Measurements from ENCODE around the gene IPO11. TPM values are rescaled to one million over a fixed set of nuclear protein-coding genes. Genes with fewer than 3 reads are reported as not detected.

Gene IPO11
- total RNA-seq, 4 donors from 2014 or later = 12.0 to 23.7 (median 20.8) TPM

DNA sequence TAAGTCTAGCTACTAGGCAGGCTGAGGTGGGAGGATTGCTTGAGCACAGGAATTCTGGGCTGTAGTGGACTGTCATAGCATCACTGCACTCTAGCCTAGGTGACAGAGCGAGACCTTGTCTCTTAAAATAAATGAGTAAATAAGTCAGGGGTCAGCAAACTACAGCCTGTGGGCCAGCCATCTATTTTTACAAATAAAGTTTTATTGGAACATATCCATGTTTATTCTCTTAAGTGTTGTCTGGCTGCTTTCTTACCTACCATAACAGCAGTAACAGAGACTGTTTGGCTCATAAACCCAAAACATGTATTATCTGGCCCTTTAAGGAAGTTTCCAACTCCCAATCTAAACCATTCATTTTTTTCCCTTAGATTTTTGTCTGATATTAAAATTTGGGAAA lies 38.5 kb upstream of the IPO11 start:
- DNase-seq (ENCODE audit: low spot score in 2 of 2) = no peak
- no peaks in the 10 kb centered on the region for H3K27me3 ChIP-seq
- H3K27ac ChIP-seq = no peak overlapping the region
- no peak overlapping the region for H3K4me3 ChIP-seq
- no peaks in the 10 kb centered on the region for H3K9me3 ChIP-seq
- WGBS = 100% methylated on average over 1 of the region's 1 CpG
- no peak for TF ChIP-seq EP300 (IDR thresholded peaks at IDR 0.05)
- no peak for TF ChIP-seq POLR2AphosphoS5 (IDR thresholded peaks at IDR 0.05)
- no peak for TF ChIP-seq POLR2A (IDR thresholded peaks at IDR 0.05)
- TF ChIP-seq, protein P1, sequence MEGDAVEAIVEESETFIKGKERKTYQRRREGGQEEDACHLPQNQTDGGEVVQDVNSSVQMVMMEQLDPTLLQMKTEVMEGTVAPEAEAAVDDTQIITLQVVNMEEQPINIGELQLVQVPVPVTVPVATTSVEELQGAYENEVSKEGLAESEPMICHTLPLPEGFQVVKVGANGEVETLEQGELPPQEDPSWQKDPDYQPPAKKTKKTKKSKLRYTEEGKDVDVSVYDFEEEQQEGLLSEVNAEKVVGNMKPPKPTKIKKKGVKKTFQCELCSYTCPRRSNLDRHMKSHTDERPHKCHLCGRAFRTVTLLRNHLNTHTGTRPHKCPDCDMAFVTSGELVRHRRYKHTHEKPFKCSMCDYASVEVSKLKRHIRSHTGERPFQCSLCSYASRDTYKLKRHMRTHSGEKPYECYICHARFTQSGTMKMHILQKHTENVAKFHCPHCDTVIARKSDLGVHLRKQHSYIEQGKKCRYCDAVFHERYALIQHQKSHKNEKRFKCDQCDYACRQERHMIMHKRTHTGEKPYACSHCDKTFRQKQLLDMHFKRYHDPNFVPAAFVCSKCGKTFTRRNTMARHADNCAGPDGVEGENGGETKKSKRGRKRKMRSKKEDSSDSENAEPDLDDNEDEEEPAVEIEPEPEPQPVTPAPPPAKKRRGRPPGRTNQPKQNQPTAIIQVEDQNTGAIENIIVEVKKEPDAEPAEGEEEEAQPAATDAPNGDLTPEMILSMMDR (IDR thresholded peaks at IDR 0.05) = no peak
- H3K36me3 ChIP-seq = peaks cover 66% of the 10 kb centered on the region
- no peaks in the 10 kb centered on the region for H3K4me1 ChIP-seq

DNA sequence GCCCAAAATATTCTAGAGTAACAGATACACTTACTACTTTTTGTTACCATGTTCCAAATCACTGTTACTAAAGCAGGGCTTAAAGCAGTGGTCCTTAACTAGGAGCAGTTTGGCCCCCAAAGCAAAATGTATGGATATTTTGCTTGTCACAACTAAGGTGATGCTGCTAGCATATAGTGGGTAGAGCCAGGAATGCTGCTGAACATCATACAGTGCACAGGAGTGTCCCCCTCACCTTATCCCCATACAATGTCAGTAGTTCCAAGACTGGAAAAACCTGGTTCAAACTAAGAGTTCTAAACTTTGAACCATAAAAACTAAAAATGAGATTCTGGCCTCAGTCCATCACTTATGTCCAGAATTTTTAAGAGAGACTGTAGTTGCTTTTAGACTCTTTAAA lies 36.9 kb upstream of the IPO11 start:
- H3K27ac ChIP-seq = no peak overlapping the region
- peaks cover 76% of the 10 kb centered on the region for H3K36me3 ChIP-seq
- TF ChIP-seq, protein P1 (IDR thresholded peaks at IDR 0.05) = no peak
- TF ChIP-seq POLR2AphosphoS5 (IDR thresholded peaks at IDR 0.05) (no peak), POLR2A (IDR thresholded peaks at IDR 0.05) (no peak), EP300 (IDR thresholded peaks at IDR 0.05) (no peak)
- no peak for DNase-seq (ENCODE audit: low spot score in 2 of 2)
- no peaks in the 10 kb centered on the region for H3K27me3 ChIP-seq
- H3K4me3 ChIP-seq = no peak overlapping the region
- no peaks in the 10 kb centered on the region for H3K4me1 ChIP-seq
- no peaks in the 10 kb centered on the region for H3K9me3 ChIP-seq

GRCh38 chr5:62376064-62376463 lies 36.5 kb upstream of the IPO11 start:
- WGBS = 96% methylated on average over 3 of the region's 3 CpGs
- TF ChIP-seq EP300 (IDR thresholded peaks at IDR 0.05) = no peak
- TF ChIP-seq POLR2A (IDR thresholded peaks at IDR 0.05) = no peak
- no peak for TF ChIP-seq POLR2AphosphoS5 (IDR thresholded peaks at IDR 0.05)
- TF ChIP-seq, protein P1 (IDR thresholded peaks at IDR 0.05) = no peak
- no peaks in the 10 kb centered on the region for H3K9me3 ChIP-seq
- H3K27me3 ChIP-seq = no peaks in the 10 kb centered on the region
- H3K4me1 ChIP-seq = no peaks in the 10 kb centered on the region
- no peak overlapping the region for H3K4me3 ChIP-seq
- DNase-seq (ENCODE audit: low spot score in 2 of 2) = no peak
- H3K36me3 ChIP-seq = peaks cover 78% of the 10 kb centered on the region
- no peak overlapping the region for H3K27ac ChIP-seq

DNA sequence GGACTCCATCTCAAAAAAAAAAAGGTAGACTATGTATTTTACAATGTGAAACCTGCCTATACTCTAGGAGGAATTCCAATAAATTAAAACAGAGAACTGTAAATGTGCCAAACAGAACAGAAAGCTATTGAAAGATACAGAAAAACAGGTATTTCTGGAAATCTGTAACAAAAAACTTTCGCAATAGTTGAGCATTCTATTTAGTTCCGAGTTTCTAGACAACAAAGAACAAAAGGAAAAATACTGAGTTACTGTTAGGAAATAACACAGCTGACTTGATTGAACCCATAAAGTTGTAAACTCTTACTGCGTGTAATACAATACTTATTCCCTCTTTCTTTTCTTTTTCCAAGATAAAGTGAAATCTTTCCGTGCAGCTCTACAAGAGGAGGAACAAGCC lies 27.4 kb upstream of the IPO11 start:
- TF ChIP-seq, protein P1 (IDR thresholded peaks at IDR 0.05) = no peak
- TF ChIP-seq POLR2AphosphoS5 (IDR thresholded peaks at IDR 0.05) = no peak
- TF ChIP-seq EP300 (IDR thresholded peaks at IDR 0.05) = no peak
- TF ChIP-seq POLR2A (IDR thresholded peaks at IDR 0.05) = no peak
- 64% methylated on average over 4 of the region's 4 CpGs for WGBS
- Histone ChIP-seq H3K9me3 (no peaks in the 10 kb centered on the region), H3K27me3 (no peaks in the 10 kb centered on the region), H3K4me3 (no peak overlapping the region), H3K36me3 (peaks cover 70% of the 10 kb centered on the region), H3K27ac (peak overlapping the region; percentile 30), H3K4me1 (no peaks in the 10 kb centered on the region)
- no peak for DNase-seq (ENCODE audit: low spot score in 2 of 2)

- H3K27ac ChIP-seq = peak overlapping the region; percentile 30
- no peaks in the 10 kb centered on the region for H3K9me3 ChIP-seq
- no peaks in the 10 kb centered on the region for H3K27me3 ChIP-seq
- no peaks in the 10 kb centered on the region for H3K4me1 ChIP-seq
- peaks cover 68% of the 10 kb centered on the region for H3K36me3 ChIP-seq
- WGBS = 84% methylated on average over 2 of the region's 2 CpGs
- H3K4me3 ChIP-seq = no peak overlapping the region
- TF ChIP-seq EP300 (IDR thresholded peaks at IDR 0.05) (no peak), POLR2A (IDR thresholded peaks at IDR 0.05) (no peak), POLR2AphosphoS5 (IDR thresholded peaks at IDR 0.05) (no peak)
- TF ChIP-seq, protein P1 (IDR thresholded peaks at IDR 0.05) = no peak
- no peak for DNase-seq (ENCODE audit: low spot score in 2 of 2)
Observed at GRCh38 chr5:62385816-62386400, 26.7 kb upstream of the IPO11 start.

All from suprapubic skin (tissue), 4 donors.